Stomach (tissue), 9 donors: Measurements from ENCODE around the gene RCN2. TPM values are rescaled to one million over a fixed set of nuclear protein-coding genes. Genes with fewer than 3 reads are reported as not detected.
"Not testable (repeated sequence)": the region's sequence is repeated elsewhere in the genome, so short reads cannot be mapped to it uniquely, and the experiment has no call there.

Experiments used
- DNase-seq, 2 donors: peaks; one replicate each; pipeline versions ENCODE4 v3.0.0 to v3.0.0-alpha.2; 2013 to 2019
- H3K27ac ChIP-seq, 5 donors: fragments of 200-600 bp in 4 of 5; sonication (generic) in 4 of 5; one replicate each; pipeline ENCODE4 v1.5.1; 2013 to 2019; ENCODE audit warnings: mild to moderate bottlenecking in 1 of 5, moderate library complexity in 1 of 5
- H3K27me3 ChIP-seq, 3 donors: fragments of 200-600 bp; sonication (generic); one replicate each; pipeline ENCODE4 v1.5.1; 2017 to 2019; ENCODE audit warnings: mixed run types in 1 of 3
- H3K36me3 ChIP-seq, 4 donors: fragments of 200-600 bp; sonication (generic); 1 replicate in 3 of 4; 2 replicates in 1 of 4; pipeline ENCODE4 v1.5.1; 2016 to 2019
- H3K4me1 ChIP-seq, 4 donors: fragments of 200-600 bp; sonication (generic); one replicate each; pipeline ENCODE4 v1.5.1; 2016 to 2019
- H3K4me3 ChIP-seq, 4 donors: fragments of 200-600 bp; sonication (generic) in 3 of 4; one replicate each; pipeline ENCODE4 v1.5.1; 2016 to 2019; ENCODE audit warnings: mild to moderate bottlenecking in 1 of 4
- H3K9me3 ChIP-seq, 4 donors: fragments of 200-600 bp; sonication (generic); one replicate each; pipeline ENCODE4 v1.5.1; 2016 to 2019
- EP300 ChIP-seq: sonication (generic); formaldehyde crosslinking; IDR thresholded peaks from one replicate; pipeline ENCODE4 v1.6.1; 2017; ENCODE audit warnings: antibody characterized with exemption
- POLR2A ChIP-seq, 4 donors: fragments of 450-650 bp; IDR thresholded peaks; one replicate each; pipeline ENCODE4 v1.6.1; 2016; ENCODE audit warnings: antibody characterized with exemption in 4 of 4, control low read depth in 2 of 4, mild to moderate bottlenecking in 1 of 4, moderate library complexity in 1 of 4
- POLR2AphosphoS5 ChIP-seq, 3 donors: sonication (generic); formaldehyde crosslinking; IDR thresholded peaks; one replicate each; pipeline ENCODE4 v1.6.1; 2016; ENCODE audit warnings: antibody characterized with exemption in 3 of 3
- WGBS, 5 donors: extraction: QIAGEN DNeasy Blood & Tissue Kit in 3 of 5; methylation state at CpG; one replicate each; pipeline versions ENCODE4 v1.1.5 to v1.1.7; 2013 to 2018; 5-methylcytosine and 5-hydroxymethylcytosine counted together
- intact Hi-C: fragments of 100-400 bp; cut with DNase I; formaldehyde crosslinking; loops from one replicate; pipeline ENCODE4 v1.15.1; 2023; ENCODE audit warnings: low total_unique reads
- polyA plus RNA-seq, 3 donors: library from polyadenylated mRNA; stranded (reverse); fragments of 200-250 nt; gene quantifications; one replicate each; pipeline ENCODE4 v1.2.3, GENCODE V29; 2013
- total RNA-seq, 5 donors: library from RNA; depleted of rRNA; stranded (reverse); fragments of >200 nt; gene quantifications; one replicate each; pipeline versions ENCODE4 v1.1.0 to v1.2.3, GENCODE V29; 2014 to 2016
- TF ChIP-seq, protein P1 (sequence below), 7 experiments: fragments of 450-650 bp in 4 of 7; fragments of 200-600 bp in 3 of 7; sonication (generic) in 3 of 7; IDR thresholded peaks; one replicate each; pipeline ENCODE4 v1.5.1; 2016 to 2019; ENCODE audit warnings: antibody characterized with exemption in 7 of 7, control low read depth in 2 of 7, mild to moderate bottlenecking in 1 of 7
- donor health status: healthy with polysubstance abuse.
- donor health status: Bipolar disorder and iron deficiency.
- donor health status: healthy.

The RCN2 gene
- total and polyA plus RNA-seq, 8 donors = 14.0 to 67.2 (median 30.3) TPM

DNA sequence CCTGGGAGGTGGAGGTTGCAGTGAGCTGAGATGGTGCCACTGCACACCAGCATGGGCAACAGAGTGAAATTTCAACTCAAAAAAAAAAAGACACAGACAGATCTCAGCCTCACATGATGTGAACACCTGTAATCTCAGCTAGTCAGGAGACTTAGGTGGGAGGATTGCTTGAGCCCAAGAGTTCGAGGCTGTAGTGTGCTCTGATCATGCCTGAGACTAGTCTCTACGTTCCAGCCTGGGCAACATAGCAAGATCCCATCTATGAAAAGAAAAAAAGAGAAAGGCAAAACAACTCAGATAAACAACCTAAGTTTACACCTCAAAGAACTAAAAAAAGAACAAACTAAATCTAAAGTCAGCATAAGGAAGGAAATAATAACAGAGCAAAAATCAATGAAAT is 37.4 kb upstream of the RCN2 start:
- Histone ChIP-seq H3K27ac (no peak overlapping the region), H3K9me3 (no peaks in the 10 kb centered on the region), H3K36me3 (peaks cover 0 to 15% (median 0%) of the 10 kb centered on the region in 4 donors), H3K27me3 (no peaks in the 10 kb centered on the region), H3K4me3 (no peak overlapping the region), H3K4me1 (peaks cover 0 to 8% (median 3%) of the 10 kb centered on the region in 4 donors)
- TF ChIP-seq POLR2AphosphoS5 (IDR thresholded peaks at IDR 0.05) (no peak), EP300 (no peak), POLR2A (IDR thresholded peaks at IDR 0.05) (no peak)
- TF ChIP-seq, protein P1, sequence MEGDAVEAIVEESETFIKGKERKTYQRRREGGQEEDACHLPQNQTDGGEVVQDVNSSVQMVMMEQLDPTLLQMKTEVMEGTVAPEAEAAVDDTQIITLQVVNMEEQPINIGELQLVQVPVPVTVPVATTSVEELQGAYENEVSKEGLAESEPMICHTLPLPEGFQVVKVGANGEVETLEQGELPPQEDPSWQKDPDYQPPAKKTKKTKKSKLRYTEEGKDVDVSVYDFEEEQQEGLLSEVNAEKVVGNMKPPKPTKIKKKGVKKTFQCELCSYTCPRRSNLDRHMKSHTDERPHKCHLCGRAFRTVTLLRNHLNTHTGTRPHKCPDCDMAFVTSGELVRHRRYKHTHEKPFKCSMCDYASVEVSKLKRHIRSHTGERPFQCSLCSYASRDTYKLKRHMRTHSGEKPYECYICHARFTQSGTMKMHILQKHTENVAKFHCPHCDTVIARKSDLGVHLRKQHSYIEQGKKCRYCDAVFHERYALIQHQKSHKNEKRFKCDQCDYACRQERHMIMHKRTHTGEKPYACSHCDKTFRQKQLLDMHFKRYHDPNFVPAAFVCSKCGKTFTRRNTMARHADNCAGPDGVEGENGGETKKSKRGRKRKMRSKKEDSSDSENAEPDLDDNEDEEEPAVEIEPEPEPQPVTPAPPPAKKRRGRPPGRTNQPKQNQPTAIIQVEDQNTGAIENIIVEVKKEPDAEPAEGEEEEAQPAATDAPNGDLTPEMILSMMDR (IDR thresholded peaks at IDR 0.05) = no peak
- DNase-seq = no peak
- intact Hi-C loops = no loop called here
- WGBS, 5 donors = 85 to 100% (median 96%) methylated on average over 2 of the region's 2 CpGs

DNA sequence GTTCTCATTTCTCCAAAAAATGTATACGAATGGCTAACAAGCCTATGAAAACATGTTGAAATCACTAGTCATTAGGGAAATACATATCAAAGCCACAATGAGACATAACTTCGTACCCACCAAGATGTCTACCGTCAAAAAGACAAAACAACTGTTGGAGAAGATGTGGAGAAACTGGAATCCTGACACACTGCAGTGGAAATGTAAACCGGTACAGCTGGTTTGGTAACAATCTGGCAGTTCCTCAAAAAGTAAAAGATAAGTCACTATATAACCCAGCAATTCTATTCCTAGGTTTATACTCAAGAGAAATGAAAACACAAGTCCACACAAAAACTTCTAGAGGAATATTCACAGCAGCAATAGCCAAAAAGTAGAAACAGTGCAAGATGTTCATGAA is 33.4 kb upstream of the RCN2 start:
- peaks cover under 1 to 15% (median 9%) of the 10 kb centered on the region in 4 donors for H3K4me1 ChIP-seq
- no peaks in the 10 kb centered on the region for H3K27me3 ChIP-seq
- intact Hi-C loops = no loop called here
- WGBS, 5 donors = 61 to 74% (median 73%) methylated on average over 4 of the region's 4 CpGs
- peaks cover 0 to 17% (median 0%) of the 10 kb centered on the region in 4 donors for H3K36me3 ChIP-seq
- no peak overlapping the region for H3K27ac ChIP-seq
- no peaks in the 10 kb centered on the region for H3K9me3 ChIP-seq
- DNase-seq = peak in 1 of 2 donors; percentile 14
- no peak overlapping the region for H3K4me3 ChIP-seq
- TF ChIP-seq EP300 = no peak
- no peak for TF ChIP-seq POLR2AphosphoS5 (IDR thresholded peaks at IDR 0.05)
- TF ChIP-seq POLR2A (IDR thresholded peaks at IDR 0.05) = no peak
- TF ChIP-seq, protein P1 (IDR thresholded peaks at IDR 0.05) = no peak

DNA sequence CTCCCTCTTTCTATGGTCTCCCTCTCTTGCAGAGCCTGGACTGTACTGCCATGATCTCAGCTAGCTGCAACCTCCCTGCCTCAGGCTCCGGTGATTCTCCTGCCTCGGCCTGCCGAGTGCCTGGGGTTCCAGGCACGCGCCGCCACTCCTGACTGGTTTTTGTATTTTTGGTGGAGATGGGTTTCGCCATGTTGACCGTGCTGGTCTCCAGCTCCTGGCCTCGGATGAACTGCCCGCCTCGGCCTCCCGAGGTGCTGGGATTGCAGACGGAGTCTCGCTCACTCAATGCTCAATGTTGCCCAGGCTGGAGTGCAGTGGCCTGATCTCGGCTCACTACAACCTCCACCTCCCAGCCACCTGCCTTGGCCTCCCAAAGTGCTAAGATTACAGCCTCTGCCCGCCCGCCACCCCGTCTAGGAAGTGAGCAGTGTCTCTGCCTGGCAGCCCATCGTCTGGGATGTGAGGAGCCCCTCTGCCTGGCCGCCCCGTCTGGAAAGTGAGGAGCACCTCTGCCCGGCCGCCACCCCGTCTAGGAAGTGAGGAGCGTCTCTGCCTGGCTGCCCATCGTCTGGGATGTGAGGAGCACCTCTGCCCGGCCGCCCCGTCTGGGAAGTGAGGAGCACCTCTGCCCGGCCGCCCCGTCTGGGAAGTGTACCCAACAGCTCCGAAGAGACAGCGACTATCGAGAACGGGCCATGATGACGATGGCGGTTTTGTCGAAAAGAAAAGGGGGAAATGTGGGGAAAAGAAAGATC is 32.2 kb upstream of the RCN2 start:
- Histone ChIP-seq H3K36me3 (peaks cover 0 to 17% (median 0%) of the 10 kb centered on the region in 4 donors), H3K4me1 (peaks cover 11 to 27% (median 17%) of the 10 kb centered on the region in 4 donors)
- H3K4me3 ChIP-seq, intact Hi-C loops, DNase-seq, H3K27ac ChIP-seq, H3K9me3 ChIP-seq, H3K27me3 ChIP-seq: not testable (repeated sequence)
- WGBS, 5 donors = 92 to 97% (median 96%) methylated on average over 36 to 39 of the region's 39 CpGs

DNA sequence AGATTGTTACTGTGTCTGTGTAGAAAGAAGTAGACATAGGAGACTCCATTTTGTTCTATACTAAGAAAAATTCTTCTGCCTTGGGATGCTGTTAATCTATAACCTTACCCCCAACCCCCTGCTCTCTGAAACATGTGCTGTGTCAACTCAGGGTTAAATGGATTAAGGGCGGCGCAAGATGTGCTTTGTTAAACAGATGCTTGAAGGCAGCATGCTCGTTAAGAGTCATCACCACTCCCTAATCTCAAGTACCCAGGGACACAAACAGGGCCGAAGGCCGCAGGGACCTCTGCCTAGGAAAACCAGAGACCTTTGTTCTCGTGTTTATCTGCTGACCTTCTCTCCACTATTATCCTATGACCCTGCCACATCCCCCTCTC is 31.6 kb upstream of the RCN2 start:
- Histone ChIP-seq H3K4me1 (peaks cover 11 to 30% (median 19%) of the 10 kb centered on the region in 4 donors), H3K36me3 (peaks cover 0 to 17% (median 0%) of the 10 kb centered on the region in 4 donors)
- DNase-seq, H3K27ac ChIP-seq, H3K9me3 ChIP-seq, H3K4me3 ChIP-seq, intact Hi-C loops, H3K27me3 ChIP-seq: not testable (repeated sequence)
- 57 to 90% (median 86%) methylated on average over 2 to 3 of the region's 6 CpGs for WGBS, 5 donors

DNA sequence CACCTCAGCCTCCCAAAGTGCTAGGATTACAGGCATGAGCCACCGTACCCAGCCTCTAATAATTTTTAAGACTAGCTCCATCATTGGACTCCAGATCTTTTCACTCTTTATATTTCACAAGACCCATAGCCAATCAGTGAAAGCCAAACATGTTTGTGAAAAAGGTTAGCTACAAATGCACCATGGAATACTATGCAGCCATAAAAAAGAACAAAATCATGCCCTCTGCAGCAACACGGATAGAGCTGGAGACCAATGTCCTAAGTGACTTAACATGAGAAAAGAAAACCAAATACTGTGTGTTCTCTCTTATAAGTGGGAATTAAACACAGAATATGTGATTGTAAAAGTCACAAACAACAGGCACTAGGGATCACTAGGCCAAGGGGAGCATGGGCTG is 29.6 kb upstream of the RCN2 start:
- Histone ChIP-seq H3K27me3 (no peaks in the 10 kb centered on the region), H3K9me3 (no peaks in the 10 kb centered on the region), H3K4me1 (peaks cover 21 to 42% (median 30%) of the 10 kb centered on the region in 4 donors), H3K36me3 (peaks cover 0 to 6% (median 0%) of the 10 kb centered on the region in 4 donors), H3K27ac (no peak overlapping the region), H3K4me3 (no peak overlapping the region)
- TF ChIP-seq POLR2A (IDR thresholded peaks at IDR 0.05) (no peak), POLR2AphosphoS5 (IDR thresholded peaks at IDR 0.05) (no peak), EP300 (no peak)
- TF ChIP-seq, protein P1 (IDR thresholded peaks at IDR 0.05) = no peak
- intact Hi-C loops = no loop called here
- WGBS, 5 donors = 97 to 100% (median 99%) methylated on average over 2 of the region's 2 CpGs
- DNase-seq = no peak
